Measurements from ENCODE around the gene LIPJ.

LIPJ gene

GRCh38 chr10:88616250-88616977, 29.9 kb downstream of the LIPJ start:
- Histone ChIP-seq H3K9ac (ENCODE audit: insufficient read length) (no peak overlapping the region), H3K9me3 (ENCODE audit: low read depth, low read length) (no peaks in the 10 kb centered on the region), H3K4me3 (no peak overlapping the region), H3K27ac (no peak overlapping the region), H3K36me3 (ENCODE audit: insufficient read depth, low read length) (no peaks in the 10 kb centered on the region)
- DNase-seq (ENCODE audit: low read depth, low spot score) = no peak
- TF ChIP-seq EZH2 (IDR thresholded peaks at IDR 0.05) (no peak), FOXP2 (optimal IDR thresholded peaks at IDR 0.05; ENCODE audit: control extremely low read depth, extremely low read length, insufficient read depth) (no peak), POLR2AphosphoS5 (IDR thresholded peaks at IDR 0.05; ENCODE audit: borderline replicate concordance, low read depth, low read length) (no peak)

GRCh38 chr10:88617772-88618300, 31.3 kb downstream of the LIPJ start:
- H3K36me3 ChIP-seq (ENCODE audit: insufficient read depth, low read length) = no peaks in the 10 kb centered on the region
- TF ChIP-seq FOXP2 (optimal IDR thresholded peaks at IDR 0.05; ENCODE audit: control extremely low read depth, extremely low read length, insufficient read depth) (no peak), EZH2 (IDR thresholded peaks at IDR 0.05) (no peak), POLR2AphosphoS5 (IDR thresholded peaks at IDR 0.05; ENCODE audit: borderline replicate concordance, low read depth, low read length) (no peak)
- no peak overlapping the region for H3K9ac ChIP-seq (ENCODE audit: insufficient read length)
- no peaks in the 10 kb centered on the region for H3K9me3 ChIP-seq (ENCODE audit: low read depth, low read length)
- H3K4me3 ChIP-seq = no peak overlapping the region
- no peak overlapping the region for H3K27ac ChIP-seq
- DNase-seq (ENCODE audit: low read depth, low spot score) = no peak

- DNase-seq (ENCODE audit: low read depth, low spot score) = no peak
- H3K27ac ChIP-seq = no peak overlapping the region
- no peak overlapping the region for H3K9ac ChIP-seq (ENCODE audit: insufficient read length)
- no peaks in the 10 kb centered on the region for H3K36me3 ChIP-seq (ENCODE audit: insufficient read depth, low read length)
- no peaks in the 10 kb centered on the region for H3K9me3 ChIP-seq (ENCODE audit: low read depth, low read length)
- H3K4me3 ChIP-seq = no peak overlapping the region
- no peak for TF ChIP-seq EZH2 (IDR thresholded peaks at IDR 0.05)
- no peak for TF ChIP-seq FOXP2 (optimal IDR thresholded peaks at IDR 0.05; ENCODE audit: control extremely low read depth, extremely low read length, insufficient read depth)
- TF ChIP-seq POLR2AphosphoS5 (IDR thresholded peaks at IDR 0.05; ENCODE audit: borderline replicate concordance, low read depth, low read length) = no peak
Observed at GRCh38 chr10:88618496-88618895, 31.9 kb downstream of the LIPJ start.

GRCh38 chr10:88620441-88620840, 33.9 kb downstream of the LIPJ start:
- Histone ChIP-seq H3K36me3 (ENCODE audit: insufficient read depth, low read length) (no peaks in the 10 kb centered on the region), H3K4me3 (no peak overlapping the region), H3K9me3 (ENCODE audit: low read depth, low read length) (no peaks in the 10 kb centered on the region), H3K9ac (ENCODE audit: insufficient read length) (no peak overlapping the region), H3K27ac (no peak overlapping the region)
- no peak for TF ChIP-seq EZH2 (IDR thresholded peaks at IDR 0.05)
- TF ChIP-seq FOXP2 (optimal IDR thresholded peaks at IDR 0.05; ENCODE audit: control extremely low read depth, extremely low read length, insufficient read depth) = no peak
- no peak for DNase-seq (ENCODE audit: low read depth, low spot score)

- DNase-seq (ENCODE audit: low read depth, low spot score) = no peak
- Histone ChIP-seq H3K27ac (no peak overlapping the region), H3K4me3 (no peak overlapping the region), H3K9ac (ENCODE audit: insufficient read length) (no peak overlapping the region), H3K36me3 (ENCODE audit: insufficient read depth, low read length) (no peaks in the 10 kb centered on the region), H3K9me3 (ENCODE audit: low read depth, low read length) (no peaks in the 10 kb centered on the region)
- no peak for TF ChIP-seq FOXP2 (optimal IDR thresholded peaks at IDR 0.05; ENCODE audit: control extremely low read depth, extremely low read length, insufficient read depth)
- TF ChIP-seq EZH2 (IDR thresholded peaks at IDR 0.05) = no peak
- TF ChIP-seq POLR2AphosphoS5 (IDR thresholded peaks at IDR 0.05; ENCODE audit: borderline replicate concordance, low read depth, low read length) = no peak
Observed at GRCh38 chr10:88623835-88624234, 37.3 kb downstream of the LIPJ start.

GRCh38 chr10:88624840-88625239, 38.3 kb downstream of the LIPJ start:
- Histone ChIP-seq H3K9ac (ENCODE audit: insufficient read length) (no peak overlapping the region), H3K9me3 (ENCODE audit: low read depth, low read length) (no peaks in the 10 kb centered on the region), H3K36me3 (ENCODE audit: insufficient read depth, low read length) (no peaks in the 10 kb centered on the region), H3K27ac (no peak overlapping the region), H3K4me3 (no peak overlapping the region)
- DNase-seq (ENCODE audit: low read depth, low spot score) = no peak
- no peak for TF ChIP-seq FOXP2 (optimal IDR thresholded peaks at IDR 0.05; ENCODE audit: control extremely low read depth, extremely low read length, insufficient read depth)
- TF ChIP-seq POLR2AphosphoS5 (IDR thresholded peaks at IDR 0.05; ENCODE audit: borderline replicate concordance, low read depth, low read length) = no peak
- TF ChIP-seq EZH2 (IDR thresholded peaks at IDR 0.05) = no peak

- H3K4me3 ChIP-seq = no peak overlapping the region
- no peak overlapping the region for H3K9ac ChIP-seq (ENCODE audit: insufficient read length)
- no peak for DNase-seq (ENCODE audit: low read depth, low spot score)
- H3K9me3 ChIP-seq (ENCODE audit: low read depth, low read length) = no peaks in the 10 kb centered on the region
- no peak overlapping the region for H3K27ac ChIP-seq
- no peaks in the 10 kb centered on the region for H3K36me3 ChIP-seq (ENCODE audit: insufficient read depth, low read length)
- TF ChIP-seq FOXP2 (optimal IDR thresholded peaks at IDR 0.05; ENCODE audit: control extremely low read depth, extremely low read length, insufficient read depth) = no peak
- no peak for TF ChIP-seq EZH2 (IDR thresholded peaks at IDR 0.05)
- no peak for TF ChIP-seq POLR2AphosphoS5 (IDR thresholded peaks at IDR 0.05; ENCODE audit: borderline replicate concordance, low read depth, low read length)
Observed at GRCh38 chr10:88640186-88640585, 53.6 kb downstream of the LIPJ start.

GRCh38 chr10:88642209-88642608, 55.6 kb downstream of the LIPJ start:
- H3K27ac ChIP-seq = no peak overlapping the region
- TF ChIP-seq FOXP2 (optimal IDR thresholded peaks at IDR 0.05; ENCODE audit: control extremely low read depth, extremely low read length, insufficient read depth) (no peak), POLR2AphosphoS5 (IDR thresholded peaks at IDR 0.05; ENCODE audit: borderline replicate concordance, low read depth, low read length) (no peak), EZH2 (IDR thresholded peaks at IDR 0.05) (no peak)
- no peaks in the 10 kb centered on the region for H3K9me3 ChIP-seq (ENCODE audit: low read depth, low read length)
- H3K4me3 ChIP-seq = no peak overlapping the region
- no peaks in the 10 kb centered on the region for H3K36me3 ChIP-seq (ENCODE audit: insufficient read depth, low read length)
- DNase-seq (ENCODE audit: low read depth, low spot score) = no peak
- no peak overlapping the region for H3K9ac ChIP-seq (ENCODE audit: insufficient read length)

- Histone ChIP-seq H3K9ac (ENCODE audit: insufficient read length) (no peak overlapping the region), H3K9me3 (ENCODE audit: low read depth, low read length) (no peaks in the 10 kb centered on the region), H3K27ac (no peak overlapping the region), H3K4me3 (no peak overlapping the region), H3K36me3 (ENCODE audit: insufficient read depth, low read length) (no peaks in the 10 kb centered on the region)
- no peak for DNase-seq (ENCODE audit: low read depth, low spot score)
- no peak for TF ChIP-seq POLR2AphosphoS5 (IDR thresholded peaks at IDR 0.05; ENCODE audit: borderline replicate concordance, low read depth, low read length)
- TF ChIP-seq EZH2 (IDR thresholded peaks at IDR 0.05) = no peak
- TF ChIP-seq FOXP2 (optimal IDR thresholded peaks at IDR 0.05; ENCODE audit: control extremely low read depth, extremely low read length, insufficient read depth) = no peak
Observed at GRCh38 chr10:88642963-88643362, 56.4 kb downstream of the LIPJ start.
